ENCODE data around the gene AFF2.
"Not testable (repeated sequence)": the region's sequence is repeated elsewhere in the genome, so short reads cannot be mapped to it uniquely, and the experiment has no call there.

The AFF2 gene

DNA sequence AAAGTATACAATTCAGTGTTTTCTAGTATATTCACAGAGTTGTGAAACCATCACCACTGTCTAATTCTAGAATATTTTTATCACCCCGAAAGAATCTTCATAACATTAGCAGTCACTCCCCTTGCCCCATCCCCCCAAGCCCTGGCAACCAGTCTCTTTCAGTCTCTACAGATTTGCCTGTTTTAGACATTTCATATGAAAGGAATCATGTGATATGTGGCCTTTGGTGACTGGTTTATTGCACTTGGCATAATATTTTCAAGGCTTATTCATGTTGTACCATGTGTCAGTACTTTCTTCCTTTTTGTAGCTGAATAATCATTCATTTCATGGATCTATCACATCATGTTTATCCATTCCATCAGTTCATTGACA is 371.7 kb downstream of the AFF2 start:
- H3K4me3 ChIP-seq (ENCODE audit: low read length) = no peak overlapping the region
- DNase-seq (ENCODE audit: low read depth, low spot score) = no peak

DNA sequence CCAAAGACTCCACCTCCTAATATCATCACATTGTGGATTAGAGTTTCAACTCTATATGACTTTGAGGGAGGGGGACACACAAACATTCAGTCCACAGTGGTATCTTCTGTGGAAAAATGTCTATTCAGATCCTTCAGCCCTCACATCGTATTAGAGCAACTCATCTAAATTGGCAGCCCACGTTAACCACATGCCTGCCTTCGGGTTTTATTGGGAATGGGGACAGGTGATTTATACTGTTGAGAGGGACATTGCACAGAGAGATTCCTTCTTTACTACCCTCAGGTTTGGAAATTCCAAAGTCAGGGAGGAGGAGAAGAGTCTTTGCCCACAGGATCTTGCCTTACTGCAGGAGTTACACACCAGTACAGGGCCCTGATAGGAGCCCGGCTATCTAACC is 372.5 kb downstream of the AFF2 start:
- H3K4me3 ChIP-seq (ENCODE audit: low read length) = no peak overlapping the region
- no peak for DNase-seq (ENCODE audit: low read depth, low spot score)

DNA sequence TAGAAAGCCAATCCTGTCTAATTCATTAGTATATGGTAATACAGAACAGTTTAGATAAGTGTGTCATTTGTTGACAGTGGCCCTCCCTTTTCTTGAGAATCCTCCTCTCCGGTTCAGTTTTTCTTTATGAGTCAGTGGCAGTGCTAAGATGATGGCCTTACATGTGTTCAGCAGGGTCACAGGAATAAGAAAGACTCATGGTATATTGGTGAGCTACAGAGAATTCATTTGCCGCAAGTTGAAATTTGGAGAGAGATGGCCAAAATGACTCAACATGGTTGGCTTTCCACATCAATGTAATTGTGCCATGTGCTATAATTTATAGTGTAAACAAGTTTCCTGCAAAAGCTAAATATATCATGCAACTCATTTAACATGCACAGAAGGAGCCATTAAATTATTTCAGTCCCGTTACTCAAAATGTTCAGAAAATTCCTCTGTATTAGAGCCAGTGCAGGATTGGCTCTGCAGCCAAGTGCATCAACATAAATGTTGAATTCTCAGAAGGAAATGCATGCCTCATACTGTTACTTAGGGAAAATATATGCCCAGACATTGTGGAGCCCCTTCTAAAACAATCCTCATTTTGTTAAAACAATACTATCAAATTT is 374.3 kb downstream of the AFF2 start:
- H3K4me3 ChIP-seq (ENCODE audit: low read length) = no peak overlapping the region
- no peak for DNase-seq (ENCODE audit: low read depth, low spot score)

DNA sequence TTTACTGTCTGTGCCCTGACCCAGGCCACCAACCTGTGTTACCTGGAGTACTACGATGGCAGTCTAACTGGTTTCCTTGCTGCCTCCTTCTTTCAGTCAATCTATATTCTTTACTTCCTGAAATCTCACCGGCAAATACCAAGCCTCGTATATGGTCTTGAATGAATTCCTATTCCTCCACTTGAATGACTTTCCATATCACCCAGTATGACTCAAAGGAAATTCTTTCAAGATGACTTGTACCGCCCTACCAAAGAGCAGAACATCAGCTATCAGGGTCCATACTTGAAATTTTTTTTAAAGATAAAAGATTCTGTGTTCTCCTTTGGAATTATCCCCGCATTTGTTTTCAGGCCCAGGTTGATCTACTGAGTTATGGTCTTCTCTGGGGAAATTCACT is 378.0 kb downstream of the AFF2 start:
- DNase-seq (ENCODE audit: low read depth, low spot score) = no peak
- H3K4me3 ChIP-seq (ENCODE audit: low read length) = no peak overlapping the region

DNA sequence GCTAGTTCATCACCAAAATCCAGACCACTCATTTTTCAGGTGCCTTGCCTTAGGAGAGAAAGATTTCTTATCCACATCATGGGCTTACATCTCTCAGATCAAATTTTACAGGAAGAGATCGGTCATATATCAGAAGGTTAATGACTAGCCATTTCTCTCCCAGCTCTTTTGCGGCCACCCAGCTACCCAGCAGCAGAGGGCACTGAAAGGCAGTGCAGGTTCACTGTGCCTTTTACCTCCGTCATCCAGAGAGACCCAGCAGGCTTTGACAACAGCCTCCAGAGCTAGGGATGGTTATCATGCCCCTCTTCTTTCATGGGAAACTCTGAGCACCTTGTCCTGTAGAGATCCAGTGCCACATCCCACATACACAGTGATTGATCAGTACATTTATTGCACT is 384.8 kb downstream of the AFF2 start:
- no peak overlapping the region for H3K4me3 ChIP-seq (ENCODE audit: low read length)
- no peak for DNase-seq (ENCODE audit: low read depth, low spot score)

DNA sequence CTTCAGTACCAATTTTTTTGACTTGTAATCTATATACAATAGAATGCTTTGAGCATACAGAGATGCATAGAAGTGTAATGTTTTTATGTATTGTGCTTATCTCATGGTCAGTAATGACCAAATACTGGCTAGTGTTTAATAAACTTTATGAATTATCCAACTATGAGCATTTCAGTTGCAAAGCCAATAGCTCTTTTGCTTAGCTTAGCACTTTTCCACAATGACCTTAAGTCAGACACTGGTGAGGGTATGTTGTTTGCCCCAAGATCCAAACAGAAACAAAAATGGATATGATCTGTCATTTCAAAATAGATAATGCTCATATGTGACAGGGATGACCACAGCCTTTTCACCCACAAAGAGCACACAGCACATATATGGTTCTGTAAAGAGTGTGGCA is 393.0 kb downstream of the AFF2 start:
- H3K4me3 ChIP-seq (ENCODE audit: low read length) = no peak overlapping the region
- DNase-seq (ENCODE audit: low read depth, low spot score) = no peak

DNA sequence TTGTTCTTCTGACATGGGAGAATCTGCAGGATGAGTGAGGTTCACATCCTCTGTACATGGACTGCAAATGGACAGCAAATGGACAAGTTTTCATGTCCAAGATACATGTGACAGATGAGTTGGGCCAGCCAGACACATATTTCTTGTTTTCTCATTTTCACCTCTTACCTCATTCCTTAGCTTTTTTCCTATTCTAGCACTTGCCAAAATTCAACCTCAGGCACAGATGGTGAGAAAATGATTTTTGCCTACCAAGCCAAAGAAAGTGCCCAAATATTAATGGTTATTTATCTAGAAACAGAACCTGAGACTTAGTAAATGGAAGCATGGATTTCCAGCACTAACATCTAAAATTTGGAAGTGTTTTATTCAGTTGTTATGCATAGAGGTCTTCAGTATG is 402.2 kb downstream of the AFF2 start:
- H3K4me3 ChIP-seq (ENCODE audit: low read length) = no peak overlapping the region
- no peak for DNase-seq (ENCODE audit: low read depth, low spot score)

DNA sequence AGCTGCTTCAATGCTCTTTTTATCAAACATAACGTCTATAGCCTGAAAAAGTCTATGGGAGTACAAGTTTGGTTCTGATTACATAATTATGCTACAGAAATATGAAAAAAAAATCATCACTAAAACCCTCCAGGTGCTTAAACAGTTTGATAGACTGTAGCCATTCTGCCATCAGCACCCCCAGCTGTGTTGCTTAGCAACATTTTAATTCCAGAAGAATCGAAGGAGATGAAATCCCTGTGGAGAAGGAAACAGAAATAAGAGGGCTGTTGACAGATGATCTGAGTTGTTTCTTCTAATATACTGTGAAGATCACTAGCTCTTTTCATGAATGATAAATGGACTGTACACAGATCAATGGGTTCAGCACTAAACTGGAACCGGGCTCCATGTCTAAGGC is 402.8 kb downstream of the AFF2 start:
- no peak overlapping the region for H3K4me3 ChIP-seq (ENCODE audit: low read length)
- DNase-seq (ENCODE audit: low read depth, low spot score) = no peak

DNA sequence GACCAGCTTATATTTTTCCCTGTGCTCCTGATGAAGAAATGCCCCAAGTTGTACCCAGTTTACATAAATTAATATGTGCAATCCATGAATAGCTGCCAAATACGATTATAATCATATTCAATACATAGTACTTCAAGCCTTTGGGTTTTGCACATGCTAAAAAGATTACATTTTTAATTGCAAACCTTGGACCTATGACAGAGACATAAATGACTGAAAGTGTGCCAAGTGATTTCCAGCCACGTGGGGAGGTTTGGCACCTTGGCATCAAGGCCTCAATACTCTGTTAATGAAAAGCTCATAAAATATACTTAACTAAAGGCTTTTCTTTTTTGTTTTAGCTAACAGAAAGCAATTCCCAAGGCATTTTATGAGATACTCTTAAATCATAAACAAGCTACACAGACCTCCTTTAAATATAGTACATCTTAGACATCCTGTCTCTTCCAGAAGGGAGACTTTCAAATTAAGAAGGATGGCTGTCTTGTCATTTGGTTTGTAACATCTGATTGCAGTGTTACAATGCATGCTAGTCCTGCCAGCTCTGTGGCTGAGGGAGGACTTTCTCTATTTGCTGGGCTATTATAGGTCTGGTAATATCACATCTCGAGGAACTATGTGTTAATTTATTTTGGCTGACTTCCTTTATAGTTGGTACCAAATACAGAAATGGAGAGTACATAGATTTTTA is 404.1 kb downstream of the AFF2 start:
- H3K4me3 ChIP-seq (ENCODE audit: low read length) = no peak overlapping the region
- DNase-seq (ENCODE audit: low read depth, low spot score) = no peak

DNA sequence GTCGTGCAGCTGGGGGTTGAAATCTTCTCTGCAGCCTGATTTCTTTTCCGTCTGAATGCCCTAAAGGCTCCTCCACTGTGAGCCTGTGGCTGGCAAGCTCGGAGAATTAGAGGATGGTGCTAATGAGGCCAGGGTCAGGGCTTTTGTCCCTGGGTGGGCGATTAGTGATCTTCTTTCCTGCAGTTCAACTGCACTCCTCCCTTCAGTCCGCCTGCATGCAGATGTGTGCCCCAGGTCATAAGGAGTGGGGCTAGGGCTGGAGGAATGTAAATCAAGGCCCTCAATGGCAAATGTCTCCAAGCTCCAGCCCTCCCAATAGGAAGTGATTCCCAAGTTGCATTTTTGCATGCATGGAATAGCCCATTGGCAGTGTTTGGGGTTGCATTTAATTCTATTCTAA is 405.0 kb downstream of the AFF2 start:
- no peak for DNase-seq (ENCODE audit: low read depth, low spot score)
- H3K4me3 ChIP-seq (ENCODE audit: low read length) = no peak overlapping the region

DNA sequence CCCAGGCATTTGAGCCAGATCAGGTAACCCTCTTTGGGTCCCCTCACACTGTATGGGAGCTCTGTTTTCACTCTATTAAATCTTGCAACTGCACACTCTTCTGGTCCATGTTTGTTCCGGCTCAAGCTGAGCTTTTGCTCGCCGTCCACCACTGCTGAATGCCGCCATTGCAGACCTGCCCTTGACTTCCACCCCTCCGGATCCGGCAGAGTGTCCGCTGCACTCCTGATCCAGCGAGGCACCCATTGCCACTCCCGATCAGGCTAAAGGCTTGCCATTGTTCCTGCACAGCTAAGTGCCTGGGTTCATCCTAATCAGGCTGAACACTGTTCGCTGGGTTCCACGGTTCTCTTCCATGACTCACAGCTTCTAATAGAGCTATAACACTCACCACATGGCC is 406.2 kb downstream of the AFF2 start:
- DNase-seq (ENCODE audit: low read depth, low spot score); H3K4me3 ChIP-seq (ENCODE audit: low read length): not testable (repeated sequence)

DNA sequence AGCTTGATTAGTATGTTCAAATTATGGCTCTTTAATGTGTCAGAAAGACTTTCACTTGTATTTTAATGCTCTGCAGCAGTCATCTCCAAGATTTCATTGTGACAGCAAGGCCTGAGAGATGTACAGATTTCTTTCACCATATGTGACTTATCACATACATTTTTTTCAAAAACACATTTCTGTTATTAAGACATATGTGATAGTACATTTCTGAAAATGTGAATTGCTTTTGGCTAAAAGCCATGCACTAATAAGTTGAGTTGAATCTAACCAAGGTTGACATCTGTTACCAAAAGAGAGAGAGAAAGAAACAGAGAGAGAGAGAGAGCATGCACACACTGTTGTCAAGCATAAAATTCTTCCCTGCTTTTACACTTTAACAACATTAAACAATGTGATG is 409.3 kb downstream of the AFF2 start:
- DNase-seq (ENCODE audit: low read depth, low spot score) = no peak
- H3K4me3 ChIP-seq (ENCODE audit: low read length) = no peak overlapping the region

DNA sequence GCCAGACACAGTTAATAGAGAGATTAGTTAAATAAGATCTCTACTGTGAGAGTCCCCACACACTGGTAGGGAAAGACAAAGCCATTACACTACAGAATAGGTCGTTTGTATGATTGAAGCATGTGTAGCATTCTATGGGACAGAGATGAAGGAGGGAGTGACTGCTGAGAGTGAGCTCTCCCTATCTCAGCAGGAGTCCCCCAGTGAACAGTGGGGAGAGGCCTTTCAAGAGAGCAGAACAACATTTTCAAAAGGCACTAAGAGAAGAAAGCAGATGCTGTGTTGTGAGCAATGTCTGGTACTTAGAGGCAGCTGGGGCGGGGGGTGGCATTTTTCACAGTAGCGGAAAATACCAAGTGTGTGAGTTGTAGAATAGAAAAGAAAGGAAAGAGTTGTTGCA is 413.6 kb downstream of the AFF2 start:
- H3K4me3 ChIP-seq (ENCODE audit: low read length) = no peak overlapping the region
- DNase-seq (ENCODE audit: low read depth, low spot score) = no peak

DNA sequence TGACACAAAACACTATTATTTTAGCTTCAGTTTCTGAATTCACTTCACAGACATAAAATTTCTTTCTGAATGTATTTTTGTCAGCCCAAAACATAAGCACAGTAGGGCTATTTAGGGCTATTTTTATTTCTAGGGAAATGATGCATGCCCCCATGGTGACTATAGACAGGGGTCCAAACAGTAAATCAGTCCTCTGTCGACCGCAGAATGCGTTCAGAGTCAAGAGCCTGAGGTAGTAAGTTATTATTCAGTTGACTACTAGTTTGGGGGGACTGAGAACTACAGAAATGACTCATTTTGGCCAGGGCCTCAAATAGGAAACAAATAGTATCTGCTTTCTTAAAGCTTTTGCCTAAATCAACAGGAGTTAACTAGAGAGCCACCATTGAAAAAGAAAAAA is 414.4 kb downstream of the AFF2 start:
- H3K4me3 ChIP-seq (ENCODE audit: low read length) = no peak overlapping the region
- no peak for DNase-seq (ENCODE audit: low read depth, low spot score)

DNA sequence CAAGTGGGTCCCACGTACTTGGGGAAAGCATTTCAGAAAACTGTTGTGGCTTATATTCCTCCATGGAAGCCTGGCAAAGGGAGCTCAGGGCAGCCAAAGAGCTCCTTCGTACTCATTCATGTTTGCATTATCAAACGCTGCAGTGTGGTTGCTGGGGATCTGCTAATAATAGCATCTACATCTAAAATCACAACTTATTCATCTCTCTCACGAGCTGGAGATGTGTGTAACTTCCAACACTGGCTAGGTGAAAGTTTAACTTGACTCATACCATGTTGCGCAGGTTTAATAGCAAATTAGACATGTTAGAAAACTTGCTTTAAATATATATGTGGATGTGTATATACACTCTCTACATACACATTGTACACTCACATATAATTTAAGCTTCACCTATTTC is 415.1 kb downstream of the AFF2 start:
- H3K4me3 ChIP-seq (ENCODE audit: low read length) = no peak overlapping the region
- no peak for DNase-seq (ENCODE audit: low read depth, low spot score)

DNA sequence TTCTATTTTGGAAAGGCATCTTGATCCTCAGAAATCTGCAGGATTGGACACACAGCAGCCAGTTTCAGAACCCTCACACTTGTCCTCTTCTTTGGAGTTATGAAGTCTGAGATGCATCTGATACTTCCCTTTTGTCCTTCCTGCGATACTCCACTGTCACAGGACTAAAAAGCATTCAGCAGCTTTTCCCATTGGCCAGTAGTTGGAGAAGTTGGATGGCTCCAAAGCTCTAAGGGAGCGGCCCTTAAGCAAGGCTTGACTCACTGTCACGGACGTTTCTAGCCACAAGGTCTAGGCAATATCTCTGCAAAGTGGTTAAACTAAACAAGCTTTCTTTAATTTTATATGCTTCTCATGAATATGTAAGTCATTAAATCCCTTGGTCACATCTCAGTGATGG is 417.0 kb downstream of the AFF2 start:
- no peak overlapping the region for H3K4me3 ChIP-seq (ENCODE audit: low read length)
- DNase-seq (ENCODE audit: low read depth, low spot score) = no peak

DNA sequence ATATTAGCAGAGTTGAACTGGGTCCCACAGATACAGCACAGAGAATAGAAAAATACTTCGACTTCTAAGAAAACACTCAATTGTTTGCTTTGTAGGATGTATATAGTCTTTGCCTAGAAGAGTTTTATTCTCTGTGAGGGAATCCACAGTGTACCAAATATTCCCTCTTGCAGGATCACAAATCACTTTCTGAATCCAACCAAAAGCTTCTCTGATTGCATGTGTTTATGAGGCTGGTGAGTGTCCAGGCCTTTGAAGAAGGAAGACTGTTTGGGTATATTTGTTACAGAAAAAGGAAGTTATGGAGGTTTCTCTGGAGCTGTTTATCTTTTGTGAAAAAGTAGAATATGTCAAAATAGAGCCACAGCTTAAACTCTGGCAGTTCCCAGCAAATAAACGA is 423.2 kb downstream of the AFF2 start:
- H3K4me3 ChIP-seq (ENCODE audit: low read length) = no peak overlapping the region
- DNase-seq (ENCODE audit: low read depth, low spot score) = no peak

DNA sequence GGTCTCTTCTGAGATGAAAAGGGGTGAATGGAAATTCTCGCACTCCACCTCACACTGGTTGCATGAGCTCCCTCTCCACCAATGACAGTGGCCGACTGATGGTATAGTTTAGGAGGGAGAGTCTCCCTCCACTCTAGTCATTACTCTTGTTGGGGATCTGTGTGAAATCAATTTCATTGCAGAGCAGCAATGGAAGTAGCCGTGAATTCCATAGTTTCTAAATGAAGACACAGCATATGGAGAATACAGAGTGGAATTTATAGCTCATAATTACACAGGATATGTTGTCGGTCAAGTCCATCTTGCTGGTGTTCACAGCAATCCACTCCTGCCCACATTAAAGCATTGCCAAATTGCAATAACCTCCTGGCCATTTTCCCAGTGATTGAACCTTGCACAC is 426.0 kb downstream of the AFF2 start:
- no peak overlapping the region for H3K4me3 ChIP-seq (ENCODE audit: low read length)
- no peak for DNase-seq (ENCODE audit: low read depth, low spot score)

DNA sequence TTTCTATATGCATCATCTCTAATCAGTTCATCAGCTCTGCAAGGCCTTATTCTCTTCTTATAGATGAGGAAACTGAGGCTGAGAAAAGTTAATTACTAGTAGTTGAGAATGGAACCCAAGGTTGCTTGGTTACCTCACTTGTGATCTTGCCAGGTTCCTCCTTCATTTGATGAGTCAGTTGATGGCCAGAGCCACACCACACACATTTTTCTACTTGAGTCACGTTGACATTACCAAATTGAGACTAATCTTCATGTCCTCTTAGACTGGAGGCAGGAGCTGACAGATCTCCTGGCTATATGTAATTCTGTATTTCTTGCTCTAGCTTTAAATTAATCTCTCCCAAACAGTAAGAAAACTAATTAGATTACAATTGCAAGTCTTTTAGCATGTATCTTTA is 428.4 kb downstream of the AFF2 start:
- no peak for DNase-seq (ENCODE audit: low read depth, low spot score)
- no peak overlapping the region for H3K4me3 ChIP-seq (ENCODE audit: low read length)

DNA sequence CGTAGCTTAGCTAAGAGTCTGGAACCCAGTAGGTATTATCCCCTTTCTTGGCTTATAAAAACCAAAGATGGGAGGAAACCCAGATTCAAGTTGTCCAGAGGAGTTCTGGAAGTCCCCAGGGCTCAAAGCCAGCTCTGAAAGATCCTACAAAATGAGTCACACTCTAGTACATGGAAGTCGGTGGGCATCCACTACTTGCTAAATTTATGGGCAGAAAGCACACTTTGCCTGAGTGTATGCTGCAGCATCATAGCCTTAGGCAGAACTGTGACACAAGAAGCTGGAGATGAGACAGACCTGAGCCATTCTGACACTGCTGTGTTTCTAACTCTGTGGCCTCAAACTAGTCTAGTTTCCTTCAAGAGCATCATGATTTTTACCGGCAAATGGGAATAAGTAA is 429.3 kb downstream of the AFF2 start:
- no peak for DNase-seq (ENCODE audit: low read depth, low spot score)
- no peak overlapping the region for H3K4me3 ChIP-seq (ENCODE audit: low read length)

DNA sequence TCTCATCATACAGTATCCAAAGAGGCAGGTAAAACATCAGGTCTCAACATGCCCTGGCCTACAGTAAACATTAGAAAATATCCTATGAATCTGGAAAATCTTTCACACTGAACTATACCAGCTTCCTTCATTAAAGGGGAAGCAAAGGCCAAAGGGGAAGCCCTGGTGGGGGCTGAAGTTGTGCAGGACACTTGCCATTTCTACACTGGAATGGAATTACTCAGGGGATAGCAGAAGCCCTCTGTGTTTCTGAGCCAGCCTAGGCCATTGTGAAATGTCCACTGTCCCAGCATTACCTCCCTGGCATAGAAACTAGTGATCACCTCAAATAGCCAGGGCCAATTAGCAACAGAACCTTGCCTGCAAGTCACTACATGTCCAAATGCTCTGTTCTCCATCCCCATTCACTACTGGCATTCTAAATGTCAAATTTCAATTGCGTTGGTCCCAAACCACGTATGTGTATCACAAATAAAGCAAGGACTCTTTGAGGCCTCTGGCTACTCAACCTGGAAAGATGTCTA is 429.9 kb downstream of the AFF2 start:
- no peak overlapping the region for H3K4me3 ChIP-seq (ENCODE audit: low read length)
- DNase-seq (ENCODE audit: low read depth, low spot score) = no peak

All from Jurkat, Clone E6-1 (cell line).